Nephron (organoid): ENCODE measurements around the gene CEP128.

Experiments
- H3K27ac Mint-ChIP-seq, 3 experiments: 2 replicates each; pipeline ENCODE4 v1.8.0; 2020; ENCODE audit warnings: mixed read lengths in 3 of 3, mild to moderate bottlenecking in 2 of 3, moderate library complexity in 1 of 3
- H3K27me3 Mint-ChIP-seq: 2 replicates; pipeline ENCODE4 v1.8.0; 2021; ENCODE audit warnings: low read depth, mild to moderate bottlenecking, moderate library complexity, mixed read lengths
- H3K36me3 Mint-ChIP-seq: 2 replicates; pipeline ENCODE4 v1.8.0; 2020; ENCODE audit warnings: low read depth, mixed read lengths
- H3K4me1 Mint-ChIP-seq: 2 replicates; pipeline ENCODE4 v1.8.0; 2020; ENCODE audit warnings: mixed read lengths
- H3K4me3 Mint-ChIP-seq, 3 experiments: 2 replicates each; pipeline ENCODE4 v1.8.0; 2020; ENCODE audit warnings: mild to moderate bottlenecking in 3 of 3, mixed read lengths in 3 of 3, moderate library complexity in 2 of 3
- H3K9me3 Mint-ChIP-seq: 2 replicates; pipeline ENCODE4 v1.8.0; 2020; ENCODE audit warnings: mixed read lengths
- TF ChIP-seq, protein P1 (sequence below), 3 experiments: fragments of 200-600 bp; sonication (generic); IDR thresholded peaks; one replicate each; pipeline ENCODE4 v1.5.0; 2021; ENCODE audit warnings: antibody characterized with exemption in 3 of 3; ENCODE audit not compliant: unreplicated experiment in 3 of 3

CEP128 gene

DNA sequence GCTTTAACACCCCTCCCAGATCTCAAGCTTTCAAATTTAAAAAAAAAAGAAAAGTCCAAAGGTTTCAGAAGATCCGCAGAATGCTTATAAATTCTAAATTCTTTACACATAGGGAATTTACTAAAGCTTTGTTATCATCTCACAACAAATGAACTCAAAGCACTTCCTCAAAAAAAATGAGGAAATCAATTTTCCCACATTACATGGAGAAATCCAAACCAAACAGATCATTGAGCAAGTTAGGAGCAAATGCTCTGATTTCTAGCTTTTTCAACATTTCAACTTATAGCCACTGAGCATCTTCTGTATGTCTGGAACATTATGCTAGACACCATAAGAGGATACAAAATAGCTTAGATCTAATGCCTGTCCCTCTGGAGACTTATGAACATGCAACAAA, 161.0 kb downstream of the CEP128 start:
- Mint-ChIP-seq H3K4me1 (no peaks in the 10 kb centered on the region), H3K4me3 (no peak overlapping the region), H3K9me3 (no peaks in the 10 kb centered on the region), H3K27ac (no peak overlapping the region), H3K27me3 (no peaks in the 10 kb centered on the region), H3K36me3 (peaks cover 4% of the 10 kb centered on the region)
- TF ChIP-seq, protein P1, sequence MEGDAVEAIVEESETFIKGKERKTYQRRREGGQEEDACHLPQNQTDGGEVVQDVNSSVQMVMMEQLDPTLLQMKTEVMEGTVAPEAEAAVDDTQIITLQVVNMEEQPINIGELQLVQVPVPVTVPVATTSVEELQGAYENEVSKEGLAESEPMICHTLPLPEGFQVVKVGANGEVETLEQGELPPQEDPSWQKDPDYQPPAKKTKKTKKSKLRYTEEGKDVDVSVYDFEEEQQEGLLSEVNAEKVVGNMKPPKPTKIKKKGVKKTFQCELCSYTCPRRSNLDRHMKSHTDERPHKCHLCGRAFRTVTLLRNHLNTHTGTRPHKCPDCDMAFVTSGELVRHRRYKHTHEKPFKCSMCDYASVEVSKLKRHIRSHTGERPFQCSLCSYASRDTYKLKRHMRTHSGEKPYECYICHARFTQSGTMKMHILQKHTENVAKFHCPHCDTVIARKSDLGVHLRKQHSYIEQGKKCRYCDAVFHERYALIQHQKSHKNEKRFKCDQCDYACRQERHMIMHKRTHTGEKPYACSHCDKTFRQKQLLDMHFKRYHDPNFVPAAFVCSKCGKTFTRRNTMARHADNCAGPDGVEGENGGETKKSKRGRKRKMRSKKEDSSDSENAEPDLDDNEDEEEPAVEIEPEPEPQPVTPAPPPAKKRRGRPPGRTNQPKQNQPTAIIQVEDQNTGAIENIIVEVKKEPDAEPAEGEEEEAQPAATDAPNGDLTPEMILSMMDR (IDR thresholded peaks at IDR 0.05; ENCODE audit: unreplicated experiment in 3 of 3), result no peak

DNA sequence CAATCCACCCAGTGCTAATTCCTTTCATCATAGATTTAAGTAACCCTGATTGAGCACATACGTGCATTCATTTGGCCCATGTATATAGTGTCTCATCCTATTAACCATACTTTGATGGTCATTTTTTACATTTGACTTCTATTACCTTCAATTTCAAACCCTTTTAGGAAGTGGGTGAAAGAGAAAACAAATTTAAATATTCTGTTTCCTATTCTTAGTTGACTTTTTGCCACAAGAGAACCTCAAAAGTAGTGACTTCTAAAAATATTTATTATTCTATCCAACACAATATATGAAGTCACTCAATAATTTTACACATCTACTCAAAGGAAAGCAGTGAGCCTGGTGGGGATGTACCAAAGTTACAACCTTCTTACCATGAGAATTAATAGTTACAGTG, 164.9 kb downstream of the CEP128 start:
- Mint-ChIP-seq H3K4me1 (no peaks in the 10 kb centered on the region), H3K4me3 (no peak overlapping the region)

DNA sequence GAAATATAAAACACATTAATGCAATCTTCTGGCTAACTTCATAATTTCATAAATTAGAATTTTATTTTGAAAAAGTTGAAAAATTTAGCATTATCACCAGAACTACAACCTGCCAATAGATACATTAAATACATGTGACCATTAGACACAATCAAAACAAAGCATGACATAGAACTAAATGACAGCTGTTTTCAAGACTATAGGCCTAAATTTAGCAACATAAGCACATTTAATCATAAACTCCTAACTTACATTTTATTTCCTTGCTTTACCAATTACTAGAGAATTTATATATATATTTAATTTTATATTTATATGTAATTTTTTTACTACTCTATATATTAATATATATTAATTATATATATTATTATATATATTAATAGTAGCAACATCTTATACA, 165.4 kb downstream of the CEP128 start:
- Mint-ChIP-seq H3K9me3 (no peaks in the 10 kb centered on the region), H3K4me1 (no peaks in the 10 kb centered on the region), H3K36me3 (peaks cover 4% of the 10 kb centered on the region), H3K27ac (no peak overlapping the region), H3K27me3 (no peaks in the 10 kb centered on the region), H3K4me3 (no peak overlapping the region)
- TF ChIP-seq, protein P1 (IDR thresholded peaks at IDR 0.05; ENCODE audit: unreplicated experiment in 3 of 3), result no peak

More for the DNA sequence above, 164.9 kb downstream of the CEP128 start:
- peaks cover 4% of the 10 kb centered on the region for H3K36me3 Mint-ChIP-seq
- H3K27me3 Mint-ChIP-seq, result no peaks in the 10 kb centered on the region
- TF ChIP-seq, protein P1 (IDR thresholded peaks at IDR 0.05; ENCODE audit: unreplicated experiment in 3 of 3), result no peak
- H3K9me3 Mint-ChIP-seq, result no peaks in the 10 kb centered on the region
- no peak overlapping the region for H3K27ac Mint-ChIP-seq

DNA sequence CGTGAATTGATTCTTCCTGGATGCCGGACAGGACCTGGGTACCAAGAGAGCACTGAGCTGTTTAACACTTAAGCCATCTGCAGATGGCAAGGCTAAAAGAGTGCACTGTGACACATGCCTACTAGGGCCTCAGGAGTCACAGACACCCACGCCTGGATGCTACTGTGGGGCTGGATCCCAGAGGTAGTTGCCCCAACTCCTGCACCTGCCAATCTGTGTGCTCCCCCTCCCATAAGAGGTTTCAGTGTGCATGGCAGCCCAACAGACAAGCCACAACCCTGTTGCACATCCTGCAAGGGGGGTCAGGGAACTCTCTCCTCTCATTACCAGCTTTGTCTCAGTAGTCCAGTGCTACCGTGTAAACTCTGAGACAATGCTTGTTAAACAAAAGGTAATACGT, 169.0 kb downstream of the CEP128 start:
- H3K4me1 Mint-ChIP-seq, result no peaks in the 10 kb centered on the region
- H3K27ac Mint-ChIP-seq, result no peak overlapping the region
- TF ChIP-seq, protein P1 (IDR thresholded peaks at IDR 0.05; ENCODE audit: unreplicated experiment in 3 of 3), result no peak
- H3K9me3 Mint-ChIP-seq, result no peaks in the 10 kb centered on the region
- no peaks in the 10 kb centered on the region for H3K27me3 Mint-ChIP-seq
- peaks cover 4% of the 10 kb centered on the region for H3K36me3 Mint-ChIP-seq
- H3K4me3 Mint-ChIP-seq, result no peak overlapping the region

DNA sequence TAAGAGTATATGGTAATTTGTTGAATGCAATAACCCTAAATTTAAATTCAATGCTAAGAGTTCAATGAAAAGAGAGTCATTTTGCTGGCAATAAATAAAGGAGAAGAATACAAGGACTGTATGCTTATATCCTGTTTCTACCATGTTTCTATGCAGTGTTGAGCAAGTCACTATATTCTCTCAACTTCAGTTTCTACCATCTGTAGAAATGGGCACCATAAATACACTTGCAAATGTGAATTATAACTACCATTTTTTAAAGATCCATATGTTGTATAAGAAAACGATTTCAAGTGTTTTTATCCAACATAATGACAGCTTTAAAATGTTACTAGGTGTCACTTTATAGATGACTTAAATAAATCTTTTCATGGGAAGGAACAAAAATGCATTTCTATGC, 170.3 kb downstream of the CEP128 start:
- H3K27ac Mint-ChIP-seq, result no peak overlapping the region
- H3K36me3 Mint-ChIP-seq, result no peaks in the 10 kb centered on the region
- TF ChIP-seq, protein P1 (IDR thresholded peaks at IDR 0.05; ENCODE audit: unreplicated experiment in 3 of 3), result no peak
- H3K27me3 Mint-ChIP-seq, result no peaks in the 10 kb centered on the region
- H3K4me1 Mint-ChIP-seq, result no peaks in the 10 kb centered on the region
- H3K4me3 Mint-ChIP-seq, result no peak overlapping the region
- H3K9me3 Mint-ChIP-seq, result no peaks in the 10 kb centered on the region

DNA sequence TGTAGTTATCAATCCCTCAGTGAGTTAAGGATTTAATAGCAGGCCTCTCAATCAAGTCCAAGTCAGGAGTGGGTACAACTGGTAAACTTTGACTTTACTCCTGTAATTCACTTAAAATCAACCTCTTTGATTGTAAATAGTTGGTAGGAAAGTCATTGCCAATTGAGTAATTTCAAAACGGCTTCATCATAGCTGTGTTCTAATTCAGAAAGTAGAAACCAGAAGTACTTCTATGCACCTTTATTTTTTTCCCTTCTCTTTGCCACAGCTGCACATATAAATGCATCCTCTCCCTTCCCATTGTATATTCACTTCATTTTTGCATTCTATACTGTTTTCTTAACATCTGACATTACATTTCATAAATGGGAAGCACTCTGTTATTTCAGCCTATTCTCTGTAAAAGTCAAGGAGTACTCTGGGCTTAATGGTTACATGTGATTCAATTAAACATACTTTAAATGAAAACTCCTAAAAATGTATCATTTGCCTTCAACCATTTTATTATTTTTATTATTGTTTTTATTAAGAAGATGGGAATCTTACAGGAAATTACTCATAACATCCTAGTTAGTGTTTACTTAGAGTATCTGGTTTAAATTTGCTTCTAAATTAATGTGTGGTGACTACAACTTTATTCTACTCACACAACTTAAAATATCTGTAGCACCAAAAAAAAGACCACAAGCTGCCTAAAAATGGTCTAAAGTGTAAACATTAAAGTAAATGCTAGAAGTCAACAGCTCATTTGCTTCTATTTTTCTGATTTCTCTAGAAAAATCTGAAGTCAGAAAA, 171.2 kb downstream of the CEP128 start:
- no peak overlapping the region for H3K27ac Mint-ChIP-seq
- H3K4me3 Mint-ChIP-seq, result no peak overlapping the region
- TF ChIP-seq, protein P1 (IDR thresholded peaks at IDR 0.05; ENCODE audit: unreplicated experiment in 3 of 3), result no peak
- H3K27me3 Mint-ChIP-seq, result no peaks in the 10 kb centered on the region
- no peaks in the 10 kb centered on the region for H3K9me3 Mint-ChIP-seq
- no peaks in the 10 kb centered on the region for H3K4me1 Mint-ChIP-seq
- H3K36me3 Mint-ChIP-seq, result no peaks in the 10 kb centered on the region
